K562 (cell line): ENCODE data around the gene AMFR. TPM values are rescaled to one million over a fixed set of nuclear protein-coding genes. Genes with fewer than 3 reads are reported as not detected.

ENCODE experiments used
- ATAC-seq: fragments of 200-7000 bp; cut with Tn5 transposase; 3 replicates; pipeline ENCODE4 v1.9.1; 2020; ENCODE audit warnings: moderate library complexity
- BruUV-seq: library from RNA; stranded (reverse); fragments of 400-500 nt; replicated peaks from 2 replicates; lab custom pipeline; 2021; lab: Mats Ljungman, UMichigan
- CTCF ChIA-PET: fragments of 300-600 bp; formaldehyde crosslinking; extraction: SDS; loops from one replicate; lab custom pipeline; 2021; ENCODE audit warnings: low intra/inter-chr PET ratio; lab: Yijun Ruan, JAX
- POLR2A ChIA-PET: fragments of 300-600, 350-650 bp; sonication (Branson Sonifier 250); formaldehyde crosslinking; extraction: SDS; loops from one replicate; lab custom pipeline; 2021; ENCODE audit warnings: antibody characterized with exemption, inconsistent platforms; lab: Yijun Ruan, JAX
- DNase-seq, 4 experiments: peaks; one replicate each; pipeline versions ENCODE4 v3.0.0 to v3.0.0-alpha.2; 2011 to 2018; ENCODE audit warnings: low spot score in 3 of 4, mixed read lengths in 3 of 4; ENCODE audit errors: extremely low read depth in 1 of 4
- FAIRE-seq: peaks from 2 replicates; lab custom pipeline; 2011; peaks lifted over from hg19 to GRCh38; lab: Jason Lieb, UNC
- H2AFZ ChIP-seq: 2 replicates; pipeline ENCODE4 v1.6.0; 2011; ENCODE audit warnings: low read depth, low read length, control low read depth, inconsistent platforms
- H3K27ac ChIP-seq: fragments of 200-600 bp; 3 replicates; pipeline ENCODE4 v1.8.0; 2011; ENCODE audit warnings: low read depth, mild to moderate bottlenecking, control low read depth, inconsistent platforms, low read length, moderate library complexity, mixed read lengths; ENCODE audit errors: extremely low read depth
- H3K27me3 ChIP-seq, 2 experiments: fragments of 300-600 bp in 1 of 2; 2 replicates in 1 of 2; 3 replicates in 1 of 2; pipeline versions ENCODE4 v1.6.0 to v1.8.0; 2011; ENCODE audit warnings: inconsistent platforms in 2 of 2, low read length in 2 of 2, mild to moderate bottlenecking in 1 of 2, mixed read lengths in 1 of 2, moderate library complexity in 1 of 2; ENCODE audit not compliant: control insufficient read depth in 2 of 2, insufficient read depth in 2 of 2
- H3K36me3 ChIP-seq: fragments of 300-600 bp; 3 replicates; pipeline ENCODE4 v1.8.0; 2011; ENCODE audit warnings: mild to moderate bottlenecking, low read length, inconsistent platforms; ENCODE audit not compliant: control insufficient read depth, insufficient read depth
- H3K4me1 ChIP-seq, 2 experiments: fragments of 200-600 bp in 1 of 2; replicated peaks in 1 of 2; 2 replicates in 1 of 2; 3 replicates in 1 of 2; pipeline versions ENCODE4 v1.5.1 to v1.8.0; 2011; ENCODE audit warnings: inconsistent platforms in 2 of 2, low read length in 2 of 2, mild to moderate bottlenecking in 1 of 2, mixed read lengths in 1 of 2, moderate library complexity in 1 of 2; ENCODE audit not compliant: control insufficient read depth in 2 of 2, insufficient read depth in 2 of 2
- H3K4me2 ChIP-seq: 2 replicates; pipeline ENCODE4 v1.6.1; 2011; ENCODE audit warnings: low read length, control low read depth, inconsistent platforms, mixed read lengths; ENCODE audit not compliant: insufficient read depth
- H3K4me3 ChIP-seq: fragments of 200-600 bp; sonication (generic), shearing (Covaris generic); 2 replicates; pipeline ENCODE4 v1.5.1; 2016; ENCODE audit warnings: control low read depth, inconsistent platforms
- H3K79me2 ChIP-seq: fragments of 200-600 bp; 3 replicates; pipeline ENCODE4 v1.8.0; 2011; ENCODE audit warnings: low read length, inconsistent platforms; ENCODE audit not compliant: control insufficient read depth, insufficient read depth
- H3K9ac ChIP-seq, 2 experiments: 2 replicates each; pipeline versions ENCODE4 v1.6.0 to v1.6.1; 2011; ENCODE audit warnings: low read depth in 2 of 2, low read length in 2 of 2, control low read depth in 1 of 2, inconsistent platforms in 1 of 2, mild to moderate bottlenecking in 1 of 2, mixed read lengths in 1 of 2; ENCODE audit not compliant: insufficient read depth in 1 of 2
- H3K9me1 ChIP-seq: one replicate; pipeline ENCODE4 v1.6.0; 2011; ENCODE audit warnings: inconsistent platforms, mild to moderate bottlenecking, low read length, moderate library complexity; ENCODE audit not compliant: control insufficient read depth, insufficient read depth
- H3K9me3 ChIP-seq: replicated peaks from 2 replicates; pipeline ENCODE4 v1.5.1; 2011; ENCODE audit warnings: low read depth, low read length, inconsistent platforms; ENCODE audit not compliant: control insufficient read depth, insufficient read depth
- H4K20me1 ChIP-seq: replicated peaks from 2 replicates; pipeline ENCODE4 v1.6.1; 2011; ENCODE audit warnings: low read length, inconsistent platforms, mixed read lengths; ENCODE audit not compliant: control insufficient read depth, insufficient read depth
- ARHGAP35 ChIP-seq: fragments of 450-650 bp; IDR thresholded peaks from 2 replicates; pipeline ENCODE4 v1.6.1; 2018; ENCODE audit not compliant: partially characterized antibody
- ARID2 ChIP-seq: fragments of 450-650 bp; IDR thresholded peaks from 2 replicates; pipeline ENCODE4 v1.6.1; 2017; ENCODE audit warnings: antibody characterized with exemption, mild to moderate bottlenecking
- HMG20B ChIP-seq: fragments of 250-450 bp; sonication (Bioruptor Pico); IDR thresholded peaks from 2 replicates; pipeline ENCODE4 v1.5.0; 2021; ENCODE audit warnings: mild to moderate bottlenecking
- KLF10 ChIP-seq: fragments of 250-450 bp; sonication (Bioruptor Pico); IDR thresholded peaks from 2 replicates; pipeline ENCODE4 v1.6.1; 2021; ENCODE audit warnings: matching md5 sums
- NCOR1 ChIP-seq: fragments of 450-650 bp; IDR thresholded peaks from 2 replicates; pipeline ENCODE4 v1.6.1; 2016; ENCODE audit warnings: mild to moderate bottlenecking, moderate library complexity
- NFYB ChIP-seq: IDR thresholded peaks from 2 replicates; pipeline ENCODE4 v1.6.1; 2011; ENCODE audit warnings: mild to moderate bottlenecking, moderate library complexity; ENCODE audit not compliant: insufficient read length; ENCODE audit errors: extremely low read depth
- PTBP1 ChIP-seq: fragments of 200-400 bp; formaldehyde crosslinking; IDR thresholded peaks from 2 replicates; pipeline ENCODE4 v1.6.1; 2017; ENCODE audit warnings: low read depth, low read length
- RBFOX2 ChIP-seq: fragments of 200-400 bp; formaldehyde crosslinking; IDR thresholded peaks from 2 replicates; pipeline ENCODE4 v1.6.1; 2017; ENCODE audit warnings: low read depth, mild to moderate bottlenecking, low read length, moderate library complexity
- SIX5 ChIP-seq, 2 experiments: IDR thresholded peaks; 2 replicates each; pipeline ENCODE4 v1.6.1; 2011; ENCODE audit warnings: low read length in 2 of 2, borderline replicate concordance in 1 of 2, low read depth in 1 of 2, mild to moderate bottlenecking in 1 of 2, moderate library complexity in 1 of 2; ENCODE audit not compliant: insufficient read depth in 1 of 2
- TAL1 ChIP-seq: fragments of 450-650 bp; IDR thresholded peaks from 2 replicates; pipeline ENCODE4 v1.6.1; 2016; ENCODE audit warnings: mild to moderate bottlenecking
- ZBTB8A ChIP-seq: fragments of 450-650 bp; IDR thresholded peaks from 2 replicates; pipeline ENCODE4 v1.6.1; 2018; ENCODE audit warnings: mild to moderate bottlenecking, moderate library complexity; ENCODE audit not compliant: partially characterized antibody
- ZKSCAN8 ChIP-seq: fragments of 200-800 bp; sonication (Bioruptor generic); IDR thresholded peaks from 2 replicates; pipeline ENCODE4 v1.6.1; 2016; ENCODE audit warnings: missing genetic modification characterization, missing compliant biosample characterization
- ZNF212 ChIP-seq: fragments of 450-650 bp; formaldehyde crosslinking; IDR thresholded peaks from 2 replicates; pipeline ENCODE4 v1.4.0; 2020; ENCODE audit warnings: mild to moderate bottlenecking
- ZNF431 ChIP-seq: sonication (generic); formaldehyde crosslinking; IDR thresholded peaks from 2 replicates; pipeline ENCODE4 v1.8.0; 2022; ENCODE audit warnings: mild to moderate bottlenecking, missing genetic modification reagents
- ZNF551 ChIP-seq: fragments of 250-450 bp; sonication (Bioruptor Pico); IDR thresholded peaks from 2 replicates; pipeline ENCODE4 v1.5.0; 2021; ENCODE audit warnings: mild to moderate bottlenecking, moderate library complexity
- WGBS: fragments of 100-300 bp; shearing (Covaris generic); methylation state at CpG from one replicate; pipeline ENCODE4 v1.1.6; 2016; ENCODE audit warnings: low coverage, mixed read lengths; ENCODE audit not compliant: insufficient coverage; ENCODE audit errors: missing lambda C conversion rate; 5-methylcytosine and 5-hydroxymethylcytosine counted together
- in situ Hi-C: fragments of 300-500 bp; cut with MboI; formaldehyde crosslinking; loops from 4 replicates; pipeline ENCODE4 v1.15.0; 2018; ENCODE audit warnings: inconsistent platforms, mixed read lengths
- intact Hi-C: fragments of 100-400 bp; cut with micrococcal nuclease; formaldehyde crosslinking; loops from 2 replicates; pipeline ENCODE4 v1.14.2; 2022
- polyA plus RNA-seq, 8 experiments: library from polyadenylated mRNA; depleted of rRNA in 4 of 8; stranded (reverse) in 5 of 8; unstranded in 3 of 8; fragments of >200 nt; fragmentation: Nextera tagmentation in 2 of 8; fragmentation: Illumina TruSeq in 1 of 8; extraction: Ambion mirVana in 2 of 8; extraction: Trizol in 1 of 8; gene quantifications; 2 replicates each; pipeline versions ENCODE4 v1.2.1 to v1.2.3, GENCODE V29; 2011 to 2014; ENCODE audit warnings: inconsistent platforms in 1 of 8, missing spikeins in 1 of 8
- total RNA-seq, 7 experiments: library from RNA; depleted of rRNA in 6 of 7; stranded (reverse); fragments of >200 nt in 6 of 7; fragmentation: Illumina TruSeq in 2 of 7; extraction: Trizol in 2 of 7; gene quantifications; 2 replicates each; pipeline versions ENCODE4 v1.2.1 to v1.2.3, GENCODE V29; 2011 to 2021; ENCODE audit warnings: low replicate concordance in 1 of 7
- TF ChIP-seq, protein P1 (sequence below), 3 experiments: IDR thresholded peaks in 2 of 3; conservative IDR thresholded peaks in 1 of 3; 2 replicates each; pipeline ENCODE4 v1.5.1; 2011 to 2012; ENCODE audit warnings: low read length in 3 of 3, mild to moderate bottlenecking in 3 of 3, control low read depth in 2 of 3, improper control_type of control experiment in 1 of 3, inconsistent platforms in 1 of 3, low read depth in 1 of 3, mixed read lengths in 1 of 3, moderate library complexity in 1 of 3; ENCODE audit not compliant: insufficient read depth in 2 of 3

AMFR gene
- total and polyA plus RNA-seq, 9 of the 15 experiments (the other 6 are each of a cell fraction or from before 2014, with no cell fraction given), result 15.6 to 113 (median 58.4) TPM

DNA sequence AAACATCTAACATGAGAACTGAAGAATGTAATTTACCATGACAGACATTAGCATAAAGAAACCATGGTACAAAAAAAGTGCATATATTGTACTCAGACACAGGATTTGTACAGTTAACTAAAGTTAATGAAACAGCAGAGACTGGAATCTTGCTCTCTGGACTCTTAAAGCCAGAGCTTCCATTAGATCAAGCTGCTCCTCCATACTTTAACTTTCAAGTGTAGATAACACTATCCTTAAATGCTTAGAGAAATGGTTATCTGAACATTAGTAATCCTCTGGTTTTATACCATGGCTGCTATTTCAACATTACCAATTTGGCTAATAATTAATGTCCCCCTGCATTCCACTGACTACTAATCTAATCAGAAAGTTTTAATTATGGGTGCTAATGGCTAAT is 22.7 kb upstream of the AMFR start:
- TF ChIP-seq RBFOX2, result peak; percentile 39; the same call in 1 of the 2 replicates
- no peak for TF ChIP-seq ZNF212 (CRISPR knock-in tag)
- Histone ChIP-seq H3K9me1 (no peaks in the 10 kb centered on the region), H3K9me3 (no peaks in the 10 kb centered on the region), H3K36me3 (peaks cover 53% of the 10 kb centered on the region), H3K4me2 (peak overlapping the region; percentile 12; the same call in 1 of the 2 replicates), H3K4me3 (no peak overlapping the region), H3K27ac (no peak overlapping the region; the same call in 2 of the 3 replicates), H2AFZ (no peak overlapping the region), H3K27me3 (no peaks in the 10 kb centered on the region), H3K79me2 (peaks cover 75% of the 10 kb centered on the region), H4K20me1 (peaks cover 18% of the 10 kb centered on the region), H3K9ac (0 out of 4 replicates have a peak overlapping the region, but pooled peaks of 1 of the 2 experiments have one; percentile 12), H3K4me1 (peaks cover 0 to 16% of the 10 kb centered on the region in 2 experiments; a peak in 4 of 5 replicates)
- BruUV-seq, result no TSS peak
- ChIA-PET POLR2A (interaction anchor here (1.1 to 1.2 kb wide), 2 partner anchors 13 to 16 kb away, joined by 3 to 6 read pairs; no protein-coding TSS in a partner anchor), CTCF (no interaction called here)
- intact Hi-C loops, result no loop called here
- ATAC-seq, result no peak
- DNase-seq, result no peak
- no peak for FAIRE-seq
- in situ Hi-C loops, result no loop called here

DNA sequence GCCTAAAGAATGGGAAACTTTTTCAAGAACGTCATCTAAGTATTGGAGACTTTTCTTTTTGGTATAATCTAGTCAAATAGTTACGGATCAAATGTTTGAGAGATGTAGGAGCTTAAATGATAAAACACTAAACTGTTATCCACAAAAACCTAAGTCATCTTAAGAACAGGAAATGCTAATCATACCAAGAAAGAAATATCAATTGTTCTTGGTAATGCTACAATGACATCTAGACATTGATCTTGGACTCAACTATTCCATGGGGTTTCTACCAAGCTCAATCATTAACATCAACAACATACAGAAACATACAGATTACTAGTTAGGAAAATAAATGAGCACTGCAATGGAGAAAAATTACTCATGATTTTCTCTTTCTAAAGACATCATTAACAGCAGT is 21.9 kb upstream of the AMFR start:
- Histone ChIP-seq H3K36me3 (peaks cover 55% of the 10 kb centered on the region), H3K9me3 (no peaks in the 10 kb centered on the region), H3K9ac (0 out of 4 replicates have a peak overlapping the region, but pooled peaks of 1 of the 2 experiments have one; percentile 12), H3K9me1 (no peaks in the 10 kb centered on the region), H4K20me1 (peaks cover 18% of the 10 kb centered on the region), H3K27me3 (no peaks in the 10 kb centered on the region), H2AFZ (no peak overlapping the region), H3K4me1 (peaks cover 0 to 11% of the 10 kb centered on the region in 2 experiments; a peak in 4 of 5 replicates), H3K27ac (no peak overlapping the region), H3K79me2 (peaks cover 68% of the 10 kb centered on the region), H3K4me2 (no peak overlapping the region), H3K4me3 (no peak overlapping the region)
- ChIA-PET POLR2A (interaction anchor here (1.1 to 1.2 kb wide), 2 partner anchors 13 to 16 kb away, joined by 3 to 6 read pairs; no protein-coding TSS in a partner anchor), CTCF (no interaction called here)
- DNase-seq (no peak), FAIRE-seq (no peak), ATAC-seq (no peak)
- WGBS, result 61% methylated on average over 2 of the region's 2 CpGs
- no TSS peak for BruUV-seq
- in situ Hi-C loops (no loop called here), intact Hi-C loops (no loop called here)
- TF ChIP-seq ZNF551 (no peak), NFYB (no peak), ARHGAP35 (no peak), TAL1 (no peak), NCOR1 (no peak), KLF10 (no peak), ZKSCAN8 (CRISPR knock-in tag) (no peak), PTBP1 (no peak), ARID2 (no peak), HMG20B (no peak), ZNF431 (CRISPR knock-in tag) (no peak), ZBTB8A (no peak), SIX5 (IDR thresholded peaks at IDR 0.05; ENCODE audit: borderline replicate concordance in 1 of 2, insufficient read depth in 1 of 2, low read depth in 1 of 2, low read length in 2 of 2) (no peak)
- TF ChIP-seq, protein P1, sequence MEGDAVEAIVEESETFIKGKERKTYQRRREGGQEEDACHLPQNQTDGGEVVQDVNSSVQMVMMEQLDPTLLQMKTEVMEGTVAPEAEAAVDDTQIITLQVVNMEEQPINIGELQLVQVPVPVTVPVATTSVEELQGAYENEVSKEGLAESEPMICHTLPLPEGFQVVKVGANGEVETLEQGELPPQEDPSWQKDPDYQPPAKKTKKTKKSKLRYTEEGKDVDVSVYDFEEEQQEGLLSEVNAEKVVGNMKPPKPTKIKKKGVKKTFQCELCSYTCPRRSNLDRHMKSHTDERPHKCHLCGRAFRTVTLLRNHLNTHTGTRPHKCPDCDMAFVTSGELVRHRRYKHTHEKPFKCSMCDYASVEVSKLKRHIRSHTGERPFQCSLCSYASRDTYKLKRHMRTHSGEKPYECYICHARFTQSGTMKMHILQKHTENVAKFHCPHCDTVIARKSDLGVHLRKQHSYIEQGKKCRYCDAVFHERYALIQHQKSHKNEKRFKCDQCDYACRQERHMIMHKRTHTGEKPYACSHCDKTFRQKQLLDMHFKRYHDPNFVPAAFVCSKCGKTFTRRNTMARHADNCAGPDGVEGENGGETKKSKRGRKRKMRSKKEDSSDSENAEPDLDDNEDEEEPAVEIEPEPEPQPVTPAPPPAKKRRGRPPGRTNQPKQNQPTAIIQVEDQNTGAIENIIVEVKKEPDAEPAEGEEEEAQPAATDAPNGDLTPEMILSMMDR (IDR thresholded peaks at IDR 0.05 in 2 of 3, conservative IDR thresholded peaks at IDR 0.05 in 1 of 3; ENCODE audit: insufficient read depth in 2 of 3, low read depth in 1 of 3, low read length in 3 of 3), result no peak
